Esophagus squamous epithelium (tissue), 4 donors: ENCODE results near the gene PARD3.

Source experiments
- CTCF ChIP-seq, 6 experiments: fragments of 450-650 bp in 4 of 6; fragments of 200-600 bp in 2 of 6; sonication (generic) in 2 of 6; IDR thresholded peaks; one replicate each; pipeline ENCODE4 v1.5.1; 2016 to 2019; ENCODE audit warnings: antibody characterized with exemption in 6 of 6, mild to moderate bottlenecking in 4 of 6, moderate library complexity in 4 of 6
- POLR2A ChIP-seq, 4 donors: fragments of 450-650 bp; IDR thresholded peaks; one replicate each; pipeline ENCODE4 v1.6.1; 2017; ENCODE audit warnings: antibody characterized with exemption in 4 of 4, mild to moderate bottlenecking in 4 of 4, moderate library complexity in 3 of 4

GRCh38 chr10:34520084-34520483, 295.0 kb downstream of the PARD3 start:
- TF ChIP-seq CTCF (IDR thresholded peaks at IDR 0.05) (no peak), POLR2A (IDR thresholded peaks at IDR 0.05) (no peak)
